IMR-90 (cell line): ENCODE measurements around the gene SPON1. TPM values are rescaled to one million over a fixed set of nuclear protein-coding genes. Genes with fewer than 3 reads are reported as not detected.

ENCODE experiments used
- ATAC-seq: fragments of 200-7000 bp; cut with Tn5 transposase; 2 replicates; pipeline ENCODE4 v1.9.1; 2020; ENCODE audit warnings: low read depth, mild to moderate bottlenecking, moderate library complexity
- BruUV-seq: library from RNA; stranded (reverse); fragments of 400-500 nt; replicated peaks from 2 replicates; lab custom pipeline; 2021; lab: Mats Ljungman, UMichigan
- CTCF ChIA-PET: fragments of 300-600 bp; formaldehyde crosslinking; extraction: SDS; loops from one replicate; lab custom pipeline; 2021; ENCODE audit warnings: antibody characterized with exemption; lab: Yijun Ruan, JAX
- POLR2A ChIA-PET: fragments of 300-600 bp; sonication (Branson Sonifier 250); formaldehyde crosslinking; loops from one replicate; lab custom pipeline; 2022; ENCODE audit warnings: antibody characterized with exemption; ENCODE audit not compliant: unreplicated experiment; lab: Charles Lee
- DNase-seq: peaks from one replicate; pipeline ENCODE4 v3.0.0; 2013
- H2AFZ ChIP-seq: replicated peaks from 2 replicates; pipeline ENCODE3; 2013; ENCODE audit warnings: low read length, mild to moderate bottlenecking; ENCODE audit not compliant: poor library complexity
- H2AK5ac ChIP-seq: 2 replicates; pipeline ENCODE4 v1.6.1; 2013; ENCODE audit warnings: low read depth, low read length, inconsistent platforms
- H2AK9ac ChIP-seq: replicated peaks from 2 replicates; pipeline ENCODE3; 2013; ENCODE audit warnings: mild to moderate bottlenecking, low read depth, low read length, moderate library complexity; ENCODE audit not compliant: poor library complexity
- H2BK120ac ChIP-seq: 2 replicates; pipeline ENCODE4 v1.6.1; 2013; ENCODE audit warnings: low read depth, low read length, inconsistent platforms
- H2BK15ac ChIP-seq: 3 replicates; pipeline ENCODE4 v1.6.1; 2013; ENCODE audit warnings: low read depth, low read length, inconsistent platforms
- H2BK20ac ChIP-seq: 2 replicates; pipeline ENCODE4 v1.6.1; 2013; ENCODE audit warnings: low read depth, mild to moderate bottlenecking, inconsistent platforms, low read length, moderate library complexity
- H2BK5ac ChIP-seq: 2 replicates; pipeline ENCODE4 v1.6.1; 2013; ENCODE audit warnings: mild to moderate bottlenecking, low read depth, low read length, inconsistent platforms; ENCODE audit not compliant: poor library complexity, severe bottlenecking
- H3K14ac ChIP-seq: replicated peaks from 2 replicates; pipeline ENCODE4 v1.6.1; 2013; ENCODE audit warnings: low read depth, low read length, inconsistent platforms
- H3K18ac ChIP-seq: 2 replicates; pipeline ENCODE4 v1.6.1; 2013; ENCODE audit warnings: low read depth, low read length, control low read depth
- H3K23ac ChIP-seq: 2 replicates; pipeline ENCODE4 v1.6.1; 2013; ENCODE audit warnings: low read depth, low read length, inconsistent platforms
- H3K27ac ChIP-seq: 2 replicates; pipeline ENCODE4 v1.5.1; 2013; ENCODE audit warnings: mild to moderate bottlenecking, control low read depth, low read length; ENCODE audit not compliant: insufficient read depth
- H3K27me3 ChIP-seq: 2 replicates; pipeline ENCODE4 v1.6.1; 2013; ENCODE audit warnings: low read length; ENCODE audit not compliant: control insufficient read depth, insufficient read depth
- H3K36me3 ChIP-seq: 2 replicates; pipeline ENCODE4 v1.6.1; 2013; ENCODE audit warnings: low read length, mixed read lengths; ENCODE audit not compliant: control insufficient read depth, insufficient read depth
- H3K4ac ChIP-seq: 2 replicates; pipeline ENCODE4 v1.6.1; 2013; ENCODE audit warnings: low read depth, low read length, inconsistent platforms
- H3K4me1 ChIP-seq: 2 replicates; pipeline ENCODE4 v1.6.1; 2013; ENCODE audit warnings: low read length, mixed read lengths; ENCODE audit not compliant: control insufficient read depth, insufficient read depth
- H3K4me2 ChIP-seq: 2 replicates; pipeline ENCODE4 v1.6.1; 2013; ENCODE audit warnings: low read depth, mild to moderate bottlenecking, control low read depth, low read length, moderate library complexity
- H3K4me3 ChIP-seq: 2 replicates; pipeline ENCODE4 v1.5.1; 2013; ENCODE audit warnings: low read depth, mild to moderate bottlenecking, control low read depth, low read length, moderate library complexity; ENCODE audit not compliant: insufficient read depth
- H3K56ac ChIP-seq: 2 replicates; pipeline ENCODE4 v1.6.1; 2013; ENCODE audit warnings: low read length, inconsistent platforms; ENCODE audit not compliant: insufficient read depth; ENCODE audit errors: extremely low read depth
- H3K79me1 ChIP-seq, 2 experiments: 2 replicates each; pipeline ENCODE4 v1.6.1; 2013; ENCODE audit warnings: low read length in 2 of 2, inconsistent platforms in 1 of 2, low read depth in 1 of 2
- H3K9ac ChIP-seq: 2 replicates; pipeline ENCODE4 v1.6.1; 2013; ENCODE audit warnings: low read depth, low read length, control low read depth
- H3K9me1 ChIP-seq: 2 replicates; pipeline ENCODE4 v1.6.1; 2013; ENCODE audit warnings: low read length, inconsistent platforms; ENCODE audit not compliant: insufficient read depth
- H3K9me3 ChIP-seq: 2 replicates; pipeline ENCODE4 v1.6.1; 2013; ENCODE audit warnings: low read length; ENCODE audit not compliant: control insufficient read depth, insufficient read depth
- H4K20me1 ChIP-seq: 2 replicates; pipeline ENCODE4 v1.6.1; 2013; ENCODE audit warnings: low read length, inconsistent platforms; ENCODE audit not compliant: insufficient read depth
- H4K5ac ChIP-seq: 2 replicates; pipeline ENCODE4 v1.6.1; 2013; ENCODE audit warnings: mild to moderate bottlenecking, low read depth, low read length, control low read depth
- H4K8ac ChIP-seq, 2 experiments: 2 replicates each; pipeline ENCODE4 v1.6.1; 2013; ENCODE audit warnings: low read depth in 2 of 2, low read length in 2 of 2, control low read depth in 1 of 2, inconsistent platforms in 1 of 2
- H4K91ac ChIP-seq: 2 replicates; pipeline ENCODE4 v1.6.1; 2013; ENCODE audit warnings: low read depth, low read length, inconsistent platforms; ENCODE audit not compliant: insufficient read depth
- BHLHE40 ChIP-seq: fragments of 150-350 bp; IDR thresholded peaks from 2 replicates; pipeline ENCODE4 v1.6.1; 2016; ENCODE audit warnings: mild to moderate bottlenecking, low read depth, low read length
- CEBPB ChIP-seq: IDR thresholded peaks from 2 replicates; pipeline ENCODE4 v1.6.1; 2012; ENCODE audit warnings: low read depth, low read length, improper control_type of control experiment
- CHD1 ChIP-seq: IDR thresholded peaks from 2 replicates; pipeline ENCODE4 v1.6.1; 2012; ENCODE audit warnings: low read depth, low read length, improper control_type of control experiment
- FOS ChIP-seq: fragments of 150-350 bp; IDR thresholded peaks from 2 replicates; pipeline ENCODE4 v1.6.1; 2016; ENCODE audit warnings: low read depth, low read length
- MAFK ChIP-seq: IDR thresholded peaks from 2 replicates; pipeline ENCODE4 v1.6.1; 2012; ENCODE audit warnings: low read depth, low read length, improper control_type of control experiment
- MAZ ChIP-seq: IDR thresholded peaks from 2 replicates; pipeline ENCODE4 v1.6.1; 2012; ENCODE audit warnings: low read depth, mild to moderate bottlenecking, low read length, improper control_type of control experiment, moderate library complexity, borderline replicate concordance
- MXI1 ChIP-seq: IDR thresholded peaks from 2 replicates; pipeline ENCODE4 v1.6.1; 2012; ENCODE audit warnings: low read depth, mild to moderate bottlenecking, low read length, moderate library complexity, borderline replicate concordance
- NFE2L2 ChIP-seq: fragments of 150-350 bp; IDR thresholded peaks from 2 replicates; pipeline ENCODE4 v1.6.1; 2016; ENCODE audit warnings: low read depth, mild to moderate bottlenecking, low read length
- POLR2A ChIP-seq: IDR thresholded peaks from 2 replicates; pipeline ENCODE4 v1.6.1; 2012; ENCODE audit warnings: mild to moderate bottlenecking, low read depth, low read length
- RAD21 ChIP-seq: IDR thresholded peaks from 2 replicates; pipeline ENCODE4 v1.6.1; 2012; ENCODE audit warnings: low read length, improper control_type of control experiment
- RCOR1 ChIP-seq: IDR thresholded peaks from 2 replicates; pipeline ENCODE4 v1.6.1; 2012; ENCODE audit warnings: mild to moderate bottlenecking, low read length, improper control_type of control experiment; ENCODE audit not compliant: insufficient replicate concordance
- RFX5 ChIP-seq: IDR thresholded peaks from 2 replicates; pipeline ENCODE4 v1.8.0; 2012; ENCODE audit warnings: low read depth, mild to moderate bottlenecking, low read length, moderate library complexity
- SMC3 ChIP-seq: fragments of 150-350 bp; IDR thresholded peaks from 2 replicates; pipeline ENCODE4 v1.6.1; 2016; ENCODE audit warnings: low read depth, mild to moderate bottlenecking, antibody characterized with exemption, low read length, moderate library complexity
- WGBS, 2 experiments: methylation state at CpG; one replicate each; pipeline versions ENCODE4 v1.1.5 to v1.1.7; 2013; ENCODE audit warnings: missing lambda C conversion rate in 2 of 2; ENCODE audit not compliant: insufficient read length in 1 of 2; ENCODE audit errors: extremely low coverage in 2 of 2; 5-methylcytosine and 5-hydroxymethylcytosine counted together
- dilution Hi-C: fragments of 300-500 bp; cut with HindIII; formaldehyde crosslinking; loops from one replicate; pipeline ENCODE4 v1.14.3; 2018; ENCODE audit warnings: low sequenced_read_pairs; ENCODE audit not compliant: unreplicated experiment
- in situ Hi-C: fragments of 300-500 bp; cut with MboI; formaldehyde crosslinking; loops from 3 replicates; pipeline ENCODE4 v1.14.3; 2019; ENCODE audit warnings: low sequenced_read_pairs, inconsistent platforms, mixed read lengths
- intact Hi-C: fragments of 100-400 bp; cut with micrococcal nuclease; formaldehyde crosslinking; loops from 2 replicates; pipeline ENCODE4 v1.10.0; 2022
- polyA plus RNA-seq, 3 experiments: library from polyadenylated mRNA; depleted of rRNA; stranded (reverse); fragments of >200 nt; gene quantifications; 2 replicates each; pipeline ENCODE4 v1.2.3, GENCODE V29; 2012; ENCODE audit warnings: low replicate concordance in 1 of 3
- total RNA-seq: library from RNA; depleted of rRNA; stranded (reverse); fragments of >200 nt; gene quantifications from 2 replicates; pipeline ENCODE4 v1.2.3, GENCODE V29; 2012
- TF ChIP-seq, protein P1 (sequence below): conservative IDR thresholded peaks from 2 replicates; pipeline ENCODE4 v1.5.1; 2012; ENCODE audit warnings: mild to moderate bottlenecking, low read depth, low read length, improper control_type of control experiment
- TF ChIP-seq, protein P2 (sequence below): fragments of 150-350 bp; IDR thresholded peaks from 2 replicates; pipeline ENCODE4 v1.6.1; 2016; ENCODE audit warnings: low read depth, mild to moderate bottlenecking, low read length, moderate library complexity, borderline replicate concordance
- TF ChIP-seq, protein P3 (sequence below): fragments of 150-350 bp; IDR thresholded peaks from 2 replicates; pipeline ENCODE4 v1.6.1; 2017; ENCODE audit warnings: mild to moderate bottlenecking, antibody characterized with exemption, low read length, low read depth

The SPON1 gene
- total and polyA plus RNA-seq, 2 of the 4 experiments (the other 2 are of a cell fraction): 0.62 to 0.72 TPM

DNA sequence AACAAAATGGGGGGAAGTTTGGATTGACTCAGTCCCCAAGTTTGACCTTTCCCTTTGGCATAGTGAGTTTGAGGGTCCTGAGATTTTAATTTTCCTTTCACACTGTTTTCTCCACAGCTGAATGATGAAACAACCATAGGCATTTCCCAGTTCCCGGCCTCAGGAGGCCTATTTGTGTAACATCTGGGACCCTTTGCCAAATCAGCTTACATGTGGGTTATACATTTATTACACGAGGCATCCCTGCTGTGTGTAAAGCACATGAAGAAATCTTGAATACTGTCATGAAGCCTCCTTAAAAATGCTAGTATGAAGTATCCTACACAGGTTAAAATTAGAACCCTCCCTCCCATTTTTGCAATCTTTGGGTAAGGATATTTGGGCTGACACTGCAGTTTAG, 44.6 kb upstream of the SPON1 start:
- no peak overlapping the region for H3K14ac ChIP-seq
- no peak overlapping the region for H4K91ac ChIP-seq
- H3K4ac ChIP-seq: no peak overlapping the region
- H3K9ac ChIP-seq: no peak overlapping the region
- no TSS peak for BruUV-seq
- no peak overlapping the region for H2BK5ac ChIP-seq
- no peak overlapping the region for H3K18ac ChIP-seq
- no peak for ATAC-seq
- DNase-seq: no peak
- no peaks in the 10 kb centered on the region for H3K36me3 ChIP-seq
- dilution Hi-C loops: no loop called here
- WGBS, 2 experiments: no CpG with 5 or more reads among the region's 2 CpGs
- POLR2A ChIA-PET: no interaction called here
- H4K20me1 ChIP-seq: no peaks in the 10 kb centered on the region
- no peak overlapping the region for H2BK15ac ChIP-seq
- no peak overlapping the region for H2AK5ac ChIP-seq
- no peak overlapping the region for H3K4me2 ChIP-seq
- no peak overlapping the region for H2BK120ac ChIP-seq
- no peak overlapping the region for H2BK20ac ChIP-seq
- in situ Hi-C loops: no loop called here
- no peak for TF ChIP-seq CHD1
- TF ChIP-seq RCOR1: no peak
- no peak for TF ChIP-seq RAD21
- no peak for TF ChIP-seq MAZ
- no peak for TF ChIP-seq RFX5
- no peak for TF ChIP-seq BHLHE40
- no peak for TF ChIP-seq MAFK
- TF ChIP-seq, protein P1, sequence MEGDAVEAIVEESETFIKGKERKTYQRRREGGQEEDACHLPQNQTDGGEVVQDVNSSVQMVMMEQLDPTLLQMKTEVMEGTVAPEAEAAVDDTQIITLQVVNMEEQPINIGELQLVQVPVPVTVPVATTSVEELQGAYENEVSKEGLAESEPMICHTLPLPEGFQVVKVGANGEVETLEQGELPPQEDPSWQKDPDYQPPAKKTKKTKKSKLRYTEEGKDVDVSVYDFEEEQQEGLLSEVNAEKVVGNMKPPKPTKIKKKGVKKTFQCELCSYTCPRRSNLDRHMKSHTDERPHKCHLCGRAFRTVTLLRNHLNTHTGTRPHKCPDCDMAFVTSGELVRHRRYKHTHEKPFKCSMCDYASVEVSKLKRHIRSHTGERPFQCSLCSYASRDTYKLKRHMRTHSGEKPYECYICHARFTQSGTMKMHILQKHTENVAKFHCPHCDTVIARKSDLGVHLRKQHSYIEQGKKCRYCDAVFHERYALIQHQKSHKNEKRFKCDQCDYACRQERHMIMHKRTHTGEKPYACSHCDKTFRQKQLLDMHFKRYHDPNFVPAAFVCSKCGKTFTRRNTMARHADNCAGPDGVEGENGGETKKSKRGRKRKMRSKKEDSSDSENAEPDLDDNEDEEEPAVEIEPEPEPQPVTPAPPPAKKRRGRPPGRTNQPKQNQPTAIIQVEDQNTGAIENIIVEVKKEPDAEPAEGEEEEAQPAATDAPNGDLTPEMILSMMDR: no peak
- no peak for TF ChIP-seq POLR2A
- TF ChIP-seq, protein P2, sequence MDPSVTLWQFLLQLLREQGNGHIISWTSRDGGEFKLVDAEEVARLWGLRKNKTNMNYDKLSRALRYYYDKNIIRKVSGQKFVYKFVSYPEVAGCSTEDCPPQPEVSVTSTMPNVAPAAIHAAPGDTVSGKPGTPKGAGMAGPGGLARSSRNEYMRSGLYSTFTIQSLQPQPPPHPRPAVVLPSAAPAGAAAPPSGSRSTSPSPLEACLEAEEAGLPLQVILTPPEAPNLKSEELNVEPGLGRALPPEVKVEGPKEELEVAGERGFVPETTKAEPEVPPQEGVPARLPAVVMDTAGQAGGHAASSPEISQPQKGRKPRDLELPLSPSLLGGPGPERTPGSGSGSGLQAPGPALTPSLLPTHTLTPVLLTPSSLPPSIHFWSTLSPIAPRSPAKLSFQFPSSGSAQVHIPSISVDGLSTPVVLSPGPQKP: no peak
- TF ChIP-seq MXI1: no peak
- TF ChIP-seq CEBPB: no peak
- TF ChIP-seq, protein P3, sequence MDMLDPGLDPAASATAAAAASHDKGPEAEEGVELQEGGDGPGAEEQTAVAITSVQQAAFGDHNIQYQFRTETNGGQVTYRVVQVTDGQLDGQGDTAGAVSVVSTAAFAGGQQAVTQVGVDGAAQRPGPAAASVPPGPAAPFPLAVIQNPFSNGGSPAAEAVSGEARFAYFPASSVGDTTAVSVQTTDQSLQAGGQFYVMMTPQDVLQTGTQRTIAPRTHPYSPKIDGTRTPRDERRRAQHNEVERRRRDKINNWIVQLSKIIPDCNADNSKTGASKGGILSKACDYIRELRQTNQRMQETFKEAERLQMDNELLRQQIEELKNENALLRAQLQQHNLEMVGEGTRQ: no peak
- TF ChIP-seq NFE2L2: no peak
- no peak for TF ChIP-seq FOS
- TF ChIP-seq SMC3: no peak
- no peak overlapping the region for H2AK9ac ChIP-seq
- no peak overlapping the region for H3K56ac ChIP-seq
- H4K5ac ChIP-seq: no peak overlapping the region
- H3K27ac ChIP-seq: no peak overlapping the region
- intact Hi-C loops: no loop called here
- H3K4me3 ChIP-seq: no peak overlapping the region
- peaks cover 6% of the 10 kb centered on the region for H3K27me3 ChIP-seq
- H3K9me3 ChIP-seq: no peaks in the 10 kb centered on the region
- H4K8ac ChIP-seq: no peak overlapping the region
- H3K9me1 ChIP-seq: no peaks in the 10 kb centered on the region
- CTCF ChIA-PET: no interaction called here
- H2AFZ ChIP-seq: no peak overlapping the region
- H3K79me1 ChIP-seq: no peaks in the 10 kb centered on the region
- H3K23ac ChIP-seq: no peak overlapping the region
- no peaks in the 10 kb centered on the region for H3K4me1 ChIP-seq
